GM18520 (cell line): Measurements from ENCODE around the gene USP5.
"Not testable (repeated sequence)": the region's sequence is repeated elsewhere in the genome, so short reads cannot be mapped to it uniquely, and the experiment has no call there.

ENCODE experiments used
- ATAC-seq: cut with Tn5 transposase; IDR thresholded peaks from one replicate; pipeline ENCODE4 v1.9.1; 2021; ENCODE audit not compliant: unreplicated experiment

USP5 gene

DNA sequence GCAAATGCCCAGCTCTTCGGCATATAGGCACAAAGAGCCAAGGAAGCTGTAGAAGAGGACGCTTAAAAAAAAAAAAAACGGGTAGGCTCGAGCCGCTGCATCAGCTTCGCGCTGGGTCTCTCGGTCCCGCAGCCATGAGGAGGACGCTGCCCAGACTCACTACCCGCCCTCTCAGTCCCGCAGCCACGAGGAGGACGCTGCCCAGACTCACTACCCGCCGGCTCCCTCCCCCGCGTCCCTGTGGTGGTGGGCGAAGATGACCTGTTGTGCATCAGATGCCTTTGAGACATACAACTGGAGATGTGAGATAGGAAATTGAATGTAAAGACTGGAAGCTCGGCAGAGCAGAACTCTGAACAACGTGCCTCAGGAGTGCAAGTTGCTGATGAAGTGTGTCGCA lies 32.6 kb downstream of the USP5 start:
- ATAC-seq, result no peak

DNA sequence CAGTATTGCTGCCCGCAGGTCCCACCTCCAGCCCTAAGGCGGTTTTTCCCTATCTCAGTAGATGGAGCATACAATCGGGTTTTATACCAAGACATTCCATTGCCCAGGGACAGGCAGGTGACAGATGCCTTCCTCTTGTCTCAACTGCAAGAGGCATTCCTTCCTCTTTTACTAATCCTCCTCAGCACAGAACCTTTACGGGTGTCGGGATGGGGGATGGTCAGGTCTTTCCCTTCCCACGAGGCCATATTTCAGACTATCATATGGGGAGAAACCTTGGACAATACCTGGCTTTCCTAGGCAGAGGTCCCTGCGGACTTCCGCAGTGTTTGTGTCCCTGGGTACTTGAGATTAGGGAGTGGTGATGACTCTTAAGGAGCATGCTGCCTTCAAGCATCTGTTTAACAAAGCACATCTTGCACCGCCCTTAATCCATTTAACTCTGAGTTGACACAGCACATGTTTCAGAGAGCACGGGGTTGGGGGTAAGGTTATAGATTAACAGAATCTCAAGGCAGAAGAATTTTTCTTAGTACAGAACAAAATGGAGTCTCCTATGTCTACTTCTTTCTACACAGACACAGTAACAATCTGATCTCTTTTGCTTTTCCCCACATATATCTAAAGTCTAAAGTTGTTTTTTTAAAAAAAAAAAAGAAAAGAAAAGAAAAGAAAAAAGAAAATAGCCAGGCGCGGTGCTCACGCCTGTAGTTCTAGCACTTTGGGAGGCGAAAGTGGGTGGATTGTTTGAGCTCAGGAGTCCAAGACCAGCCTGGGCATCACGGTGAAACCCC lies 34.5 kb downstream of the USP5 start:
- not testable (repeated sequence) for ATAC-seq

DNA sequence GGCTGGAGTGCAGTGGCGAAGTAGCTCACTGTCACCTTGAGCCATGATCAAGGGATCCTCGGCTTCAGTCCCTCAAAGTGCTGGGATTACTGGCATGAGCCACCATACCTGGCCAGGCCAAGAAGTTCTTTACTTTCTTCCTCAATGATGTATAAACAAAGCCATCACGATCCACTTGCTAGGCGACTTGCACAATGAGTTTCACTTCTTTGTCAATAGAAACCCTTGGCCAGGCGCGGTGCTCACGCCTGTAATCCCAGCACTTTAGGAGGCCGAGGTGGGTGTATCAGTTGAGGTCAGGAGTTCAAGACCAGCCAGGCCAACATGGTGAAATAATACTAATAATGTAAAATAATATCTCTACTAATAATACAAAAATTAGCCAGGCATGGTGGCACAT lies 35.5 kb downstream of the USP5 start:
- ATAC-seq, result no peak

DNA sequence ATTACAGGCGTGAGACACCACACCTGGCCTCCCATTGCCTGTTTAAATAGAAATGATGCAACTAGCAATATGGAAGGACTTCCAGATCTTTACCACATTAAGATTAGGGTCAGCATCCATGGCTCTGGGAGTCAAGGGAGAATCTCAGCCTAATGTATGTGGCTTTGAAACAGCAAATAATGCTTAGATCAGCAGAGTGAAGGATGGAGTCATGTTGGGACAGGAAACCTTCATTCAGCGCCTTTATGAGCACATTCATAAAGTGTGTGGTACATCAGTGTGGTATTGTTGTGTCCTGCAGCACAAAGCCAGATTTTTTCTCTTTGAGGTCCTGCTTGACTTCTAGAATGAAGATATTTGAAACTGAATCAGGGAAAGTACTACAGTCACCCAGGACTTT lies 36.4 kb downstream of the USP5 start:
- no peak for ATAC-seq

DNA sequence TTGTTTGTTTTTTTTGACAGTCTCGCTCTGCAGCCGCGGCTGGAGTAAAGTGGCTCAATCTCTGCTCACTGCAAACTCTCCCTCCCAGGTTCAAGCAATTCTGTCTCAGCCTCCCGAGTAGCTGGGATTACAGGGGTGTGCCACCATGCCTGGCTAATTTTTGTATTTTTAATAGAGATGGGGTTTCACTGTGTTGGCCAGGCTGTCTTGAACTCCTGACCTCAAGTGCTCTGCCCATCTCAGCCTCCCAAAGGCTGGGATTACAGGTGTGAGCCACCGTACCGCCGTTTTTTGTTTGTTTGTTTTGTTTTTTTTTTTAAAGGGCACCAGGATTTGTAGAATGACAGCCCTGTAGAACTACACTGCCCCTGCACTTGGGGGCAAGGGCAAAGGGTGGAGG lies 36.8 kb downstream of the USP5 start:
- not testable (repeated sequence) for ATAC-seq

DNA sequence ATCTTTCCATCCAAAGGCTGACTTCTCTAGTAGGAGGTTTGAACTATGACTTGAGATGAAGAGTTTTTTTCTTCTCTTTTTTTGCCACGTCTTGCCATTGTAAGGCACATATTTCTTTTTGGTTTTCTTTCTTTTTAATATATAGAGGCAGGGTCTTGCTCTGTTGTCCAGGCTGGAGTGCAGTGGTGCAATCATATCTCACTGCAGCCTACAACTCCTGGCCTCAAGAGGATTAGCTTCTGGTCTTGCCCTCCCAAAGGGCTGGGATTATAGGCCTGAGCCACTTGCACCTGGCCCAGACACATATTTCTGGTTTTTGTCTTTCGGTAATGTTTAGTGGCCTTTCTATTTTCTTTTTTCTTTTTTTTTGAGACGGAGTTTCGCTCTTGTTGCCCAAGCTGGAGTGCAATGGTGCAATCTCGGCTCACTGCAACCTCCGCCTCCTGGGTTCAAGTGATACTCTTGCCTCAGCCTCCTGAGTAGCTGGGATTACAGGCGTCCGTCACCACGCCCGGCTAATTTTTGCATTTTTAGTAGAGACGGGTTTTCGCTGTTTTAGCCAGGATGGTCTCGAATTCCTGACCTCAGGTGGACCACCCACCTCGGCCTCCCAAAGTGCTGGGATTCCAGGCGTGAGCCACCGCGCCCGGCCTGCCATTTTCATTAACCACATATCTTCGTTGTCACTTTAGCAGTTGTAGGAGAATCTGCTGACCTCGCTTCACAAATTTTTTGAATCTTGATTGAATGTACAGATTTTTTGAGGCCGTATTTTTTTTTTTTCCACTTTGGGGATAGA lies 38.0 kb downstream of the USP5 start:
- ATAC-seq, result not testable (repeated sequence)

DNA sequence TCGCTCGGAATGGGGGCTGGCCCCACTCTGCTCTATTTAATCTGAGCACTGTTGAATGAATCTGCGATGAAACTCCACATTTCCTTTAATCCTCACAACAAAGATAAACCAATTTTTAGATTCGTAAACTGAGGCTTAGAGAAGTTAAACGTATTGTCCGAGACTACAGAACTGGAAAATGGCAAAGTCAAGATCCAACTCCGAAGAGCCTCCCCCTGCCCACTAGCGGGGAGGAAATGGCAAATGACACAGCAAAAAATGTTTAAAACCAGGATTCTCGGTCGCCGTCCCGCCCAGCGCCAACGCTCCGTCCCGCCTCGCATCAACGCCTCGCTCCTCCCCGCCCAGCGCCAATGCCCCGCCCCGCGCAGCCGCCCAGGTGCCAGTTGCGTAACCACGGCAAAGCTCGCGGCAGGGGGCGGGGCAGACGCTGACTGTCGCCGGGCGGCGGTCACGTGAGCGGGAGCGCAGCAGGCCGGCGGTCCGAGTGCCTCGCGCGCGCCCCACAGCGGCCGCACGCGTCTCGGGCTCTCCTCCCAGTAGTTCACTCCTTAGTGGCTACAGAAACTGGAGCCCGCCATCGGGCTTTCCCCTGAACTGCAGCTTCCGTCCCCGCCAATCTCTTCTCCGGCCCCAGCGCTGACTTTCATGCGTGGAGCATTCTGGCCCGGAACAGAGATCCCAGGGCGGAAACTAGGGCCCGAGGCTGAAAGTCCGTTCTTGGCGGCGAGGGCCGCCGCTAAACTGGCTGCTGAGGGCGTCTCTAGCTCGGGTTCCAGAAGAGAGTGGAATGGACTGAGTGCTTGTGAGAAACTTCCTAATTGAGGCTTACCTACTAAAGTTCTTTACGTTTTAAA lies 39.1 kb downstream of the USP5 start:
- ATAC-seq, result peak; percentile 99

DNA sequence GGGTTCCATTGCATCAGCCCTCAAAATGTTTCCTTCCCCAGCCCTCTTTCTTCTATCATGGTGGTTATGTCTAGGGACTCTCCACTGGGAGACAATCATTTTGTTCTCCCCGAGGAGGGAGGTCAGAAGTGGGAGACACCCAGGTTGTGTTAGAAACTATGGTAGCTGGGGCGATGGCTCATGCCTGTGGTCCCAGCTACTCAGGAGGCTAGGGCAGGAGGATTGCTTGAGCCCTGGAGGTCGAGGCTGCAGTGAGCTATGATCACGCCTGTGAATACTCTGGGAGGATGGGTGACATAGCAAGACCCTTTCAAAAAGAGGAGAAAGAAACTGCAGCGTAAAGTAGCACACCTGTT lies 39.7 kb downstream of the USP5 start:
- ATAC-seq, result no peak

DNA sequence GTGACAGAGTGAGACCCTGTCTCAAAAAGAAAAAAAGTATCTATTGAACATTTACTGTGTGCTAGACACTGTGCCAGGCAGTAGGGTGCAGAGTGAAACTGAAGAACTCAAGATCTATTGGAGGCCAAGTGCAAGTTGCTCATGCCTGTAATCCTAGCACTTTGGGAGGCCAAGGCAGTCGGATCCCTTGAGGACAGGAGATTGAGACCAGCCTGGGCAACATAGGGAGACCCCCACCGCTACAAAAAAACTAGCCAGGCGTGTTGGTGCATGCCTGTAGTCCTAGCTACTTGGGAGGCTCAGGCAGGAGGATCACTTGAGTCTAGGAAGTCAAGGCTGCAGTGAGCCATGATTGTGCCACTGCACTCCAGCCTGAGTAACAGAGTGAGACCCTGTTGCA lies 40.7 kb downstream of the USP5 start:
- not testable (repeated sequence) for ATAC-seq

DNA sequence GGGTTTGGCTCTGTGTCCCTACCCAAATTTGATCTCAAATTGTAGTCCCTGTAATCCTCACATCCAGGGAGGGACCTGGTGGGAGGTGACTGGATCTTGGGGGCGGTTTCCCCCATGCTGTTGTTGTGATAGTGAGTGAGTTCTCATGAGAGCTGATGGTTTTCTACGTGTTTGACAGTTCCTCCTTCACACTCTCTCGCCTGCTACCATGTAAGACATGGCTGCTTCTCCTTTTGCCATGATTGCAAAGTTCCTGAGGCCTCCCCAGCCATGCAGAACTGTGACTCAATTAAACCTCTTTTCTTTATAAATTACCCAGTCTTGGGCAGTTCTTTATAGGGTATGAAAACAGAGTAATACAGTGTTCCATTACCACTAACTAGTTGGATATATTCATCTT lies 42.4 kb downstream of the USP5 start:
- no peak for ATAC-seq

DNA sequence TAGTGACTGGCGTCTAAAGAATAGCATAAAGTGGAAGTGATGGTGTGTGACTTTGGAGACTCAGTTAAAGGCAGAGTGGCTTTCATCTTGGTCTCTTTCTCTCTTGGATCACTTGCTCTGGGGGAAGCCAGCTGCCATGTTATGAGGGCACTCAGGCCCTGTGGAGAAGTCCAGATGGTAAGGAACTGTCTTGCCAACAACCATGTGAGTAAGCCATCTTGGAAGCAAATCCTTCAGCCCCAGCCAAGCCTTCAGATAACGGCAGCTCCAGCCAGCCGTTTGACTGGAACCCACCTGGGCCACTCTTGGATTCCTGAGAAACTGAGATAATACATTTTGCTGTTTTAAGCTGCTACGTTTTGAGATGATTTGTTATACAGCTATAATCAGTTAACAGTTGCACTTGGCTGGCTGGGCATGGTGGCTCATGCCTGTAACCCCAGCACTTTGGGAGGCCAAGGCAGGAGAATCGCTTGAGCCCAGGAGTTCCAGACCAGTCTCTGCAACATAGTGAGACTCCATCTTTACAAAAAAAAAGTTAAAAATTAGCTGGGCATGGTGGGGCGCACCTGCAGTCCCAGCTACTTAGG lies 45.0 kb downstream of the USP5 start:
- no peak for ATAC-seq

DNA sequence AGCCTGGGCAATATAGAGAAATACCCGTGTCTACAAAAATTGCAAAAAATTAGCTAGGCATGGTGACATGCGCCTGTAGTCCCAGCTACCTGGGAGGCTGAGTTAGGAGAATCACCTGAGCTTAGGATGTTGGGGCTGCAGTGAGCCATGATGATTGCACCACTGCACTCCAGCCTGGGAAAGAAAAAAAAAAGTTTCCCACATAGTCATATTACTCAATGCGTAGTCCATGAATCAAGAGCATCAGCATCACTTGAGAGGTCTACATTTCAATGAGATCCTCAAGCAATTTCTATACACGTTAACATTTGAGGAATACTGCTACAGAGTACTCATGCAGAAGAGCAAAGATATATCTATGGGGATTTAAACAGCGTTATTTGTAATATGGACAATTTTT lies 47.5 kb downstream of the USP5 start:
- ATAC-seq, result no peak

DNA sequence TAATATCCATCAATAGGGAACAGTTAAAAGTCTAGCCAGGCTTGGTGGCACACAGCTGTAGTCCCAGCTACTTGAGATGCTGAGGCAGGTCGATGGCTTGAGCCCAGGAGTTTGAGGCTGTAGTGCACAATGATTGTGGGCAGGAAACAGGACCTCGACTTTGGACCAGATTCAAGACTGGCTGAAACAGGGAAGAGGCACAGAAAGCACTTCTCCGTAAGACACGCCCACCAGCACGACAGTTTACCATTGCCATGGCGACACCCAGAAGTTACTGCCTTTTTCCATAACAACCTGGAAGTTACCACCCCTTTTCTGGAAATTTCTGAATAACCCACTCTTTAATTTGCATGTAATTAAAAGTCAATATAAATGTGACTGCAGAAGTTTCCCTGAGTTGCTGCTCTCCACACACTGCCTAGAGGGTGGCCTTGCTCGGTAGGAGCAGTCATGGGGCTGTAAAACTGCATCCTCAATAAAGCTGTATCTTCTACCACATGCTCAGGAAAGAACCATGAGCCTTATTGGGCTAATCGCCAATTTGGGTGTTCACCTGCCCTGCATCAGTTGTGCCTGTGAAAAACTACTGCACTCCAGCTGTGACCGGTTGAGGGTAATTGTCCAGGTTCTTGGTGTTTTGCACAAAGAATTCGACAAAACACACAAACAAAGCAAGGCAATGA lies 48.0 kb downstream of the USP5 start:
- ATAC-seq, result no peak

DNA sequence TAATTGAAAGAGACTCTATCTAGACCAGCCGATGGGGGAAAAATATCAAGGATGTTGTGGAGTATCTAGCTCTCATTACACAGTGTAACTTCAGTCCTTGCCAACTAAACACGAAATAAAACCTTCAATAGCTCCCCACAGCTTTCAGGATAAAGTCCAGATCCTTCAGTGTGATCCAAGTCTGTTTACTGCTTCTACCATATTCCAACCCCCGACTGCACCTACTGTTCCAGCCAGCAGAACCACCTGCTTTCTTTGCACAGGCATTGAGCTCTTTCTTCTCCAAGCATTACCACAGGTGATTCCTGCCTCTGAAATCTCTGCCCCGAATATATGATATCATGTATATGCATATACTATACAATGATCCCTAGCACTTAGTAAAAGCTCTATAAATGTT lies 50.5 kb downstream of the USP5 start:
- no peak for ATAC-seq

DNA sequence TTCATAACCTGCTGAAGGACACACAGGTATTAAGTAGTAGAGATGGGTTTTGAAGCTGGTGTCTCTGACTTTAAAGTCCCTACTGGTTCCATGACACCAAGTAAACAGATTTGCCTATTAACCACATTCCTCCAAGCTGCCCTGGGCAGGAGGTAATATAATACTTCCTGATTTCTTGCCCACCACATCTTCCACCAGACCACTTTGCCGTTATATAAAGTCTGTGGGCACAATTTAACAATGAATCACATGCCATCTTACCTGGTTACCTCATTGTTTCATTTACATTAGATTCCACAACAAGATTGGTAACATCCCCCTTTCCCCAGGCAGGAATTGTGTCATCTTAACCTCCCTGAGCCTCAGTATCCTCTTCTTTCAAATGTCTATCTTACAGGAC lies 51.8 kb downstream of the USP5 start:
- no peak for ATAC-seq

DNA sequence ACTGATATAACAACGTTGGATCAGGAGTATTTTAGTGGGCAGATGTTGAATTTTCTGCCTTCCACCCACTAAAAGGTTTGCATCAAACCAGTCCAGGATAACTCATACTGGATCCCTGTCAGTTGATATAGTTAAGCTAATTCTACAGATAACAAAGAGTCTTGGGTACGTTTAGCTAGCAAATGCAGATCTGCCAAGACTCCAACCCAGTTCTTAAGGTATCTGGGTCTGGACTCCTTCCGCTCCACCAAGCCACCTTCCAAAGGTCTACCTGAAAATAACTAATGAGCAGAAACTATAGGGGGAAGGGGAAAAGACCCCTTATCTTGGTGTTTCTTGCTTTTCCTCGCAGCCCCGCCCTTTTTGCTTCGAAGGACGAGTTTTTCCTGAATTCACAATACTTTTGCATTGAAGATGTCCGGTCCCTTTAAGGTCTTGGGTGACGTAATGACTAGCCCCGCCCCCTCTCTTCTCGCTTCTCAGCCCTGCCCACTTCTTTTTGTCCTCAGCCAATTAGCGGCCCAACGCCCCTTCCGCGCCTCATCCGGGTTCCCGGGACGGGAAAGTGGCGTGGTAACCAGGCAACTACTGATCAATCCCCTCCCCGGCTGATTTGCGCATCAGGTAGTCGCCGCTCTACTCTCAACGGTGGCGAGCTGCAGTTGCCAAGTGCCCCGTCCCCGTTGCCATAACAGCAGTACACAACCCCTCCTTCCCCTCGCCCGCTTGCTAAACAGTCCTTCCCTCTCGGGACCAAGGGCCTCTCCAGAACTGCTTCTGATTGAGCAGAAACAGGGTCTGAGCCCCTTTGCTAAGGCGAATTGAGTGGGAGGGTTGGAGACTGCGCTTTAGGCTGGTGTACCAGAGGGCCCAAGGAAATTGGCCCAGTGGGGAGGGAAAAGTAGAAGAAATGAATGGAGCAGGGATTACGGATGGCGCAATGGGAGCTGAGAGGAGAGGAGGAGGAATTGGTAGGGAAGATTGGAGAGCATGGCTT lies 52.6 kb downstream of the USP5 start, which contains the start of gene LRRC23:
TSS of gene LRRC23 (plus strand) at position 543 of the 997 bp plus-strand sequence. CDS start 812 bp downstream, outside the sequence.
- peak; percentile 76 for ATAC-seq

DNA sequence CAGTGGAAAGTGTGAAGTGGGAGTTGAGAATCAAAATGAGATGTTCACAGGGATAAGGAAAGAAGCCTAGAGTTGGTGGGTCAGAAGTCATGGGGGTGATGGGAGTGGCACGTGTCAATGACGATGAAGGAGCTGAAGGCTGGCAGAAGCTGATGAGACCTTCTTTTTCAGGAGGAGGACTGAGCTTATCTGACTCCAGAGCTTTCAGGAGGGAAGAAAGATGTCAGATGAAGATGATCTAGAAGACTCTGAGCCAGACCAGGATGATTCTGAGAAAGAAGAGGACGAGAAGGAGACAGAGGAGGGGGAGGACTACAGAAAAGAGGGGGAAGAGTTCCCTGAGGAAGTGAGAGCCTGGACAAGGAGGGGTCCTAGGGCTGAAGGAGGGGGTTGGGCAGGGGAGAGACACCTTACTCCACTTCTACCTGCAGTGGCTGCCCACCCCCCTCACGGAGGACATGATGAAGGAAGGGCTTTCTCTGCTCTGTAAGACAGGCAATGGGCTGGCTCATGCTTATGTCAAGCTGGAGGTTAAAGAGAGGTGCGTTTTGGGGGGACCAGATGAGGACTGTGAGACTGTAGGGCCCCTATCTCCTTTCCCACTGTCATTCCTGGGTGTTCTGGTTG lies 53.6 kb downstream of the USP5 start:
- no peak for ATAC-seq

DNA sequence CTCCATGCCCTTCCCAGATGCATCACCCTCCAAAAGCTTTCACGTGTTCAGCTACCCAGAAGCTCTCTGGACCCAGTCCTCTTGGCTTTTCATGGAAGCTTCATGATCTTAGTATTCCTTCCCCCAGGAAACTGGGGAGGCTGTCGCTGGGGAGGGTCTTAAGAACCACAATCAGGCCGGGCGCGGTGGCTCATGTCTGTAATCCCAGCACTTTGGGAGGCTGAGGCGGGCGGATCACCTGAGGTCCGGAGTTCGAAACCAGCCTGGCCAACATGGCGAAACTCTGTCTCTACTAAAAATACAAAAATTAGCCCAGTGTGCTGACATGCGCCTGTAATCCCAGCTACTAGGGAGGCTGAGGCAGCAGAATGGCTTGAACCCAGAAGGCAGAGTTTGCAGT lies 56.2 kb downstream of the USP5 start:
- ATAC-seq, result not testable (repeated sequence)
